ENCODE results near the gene LIX1.

DNA sequence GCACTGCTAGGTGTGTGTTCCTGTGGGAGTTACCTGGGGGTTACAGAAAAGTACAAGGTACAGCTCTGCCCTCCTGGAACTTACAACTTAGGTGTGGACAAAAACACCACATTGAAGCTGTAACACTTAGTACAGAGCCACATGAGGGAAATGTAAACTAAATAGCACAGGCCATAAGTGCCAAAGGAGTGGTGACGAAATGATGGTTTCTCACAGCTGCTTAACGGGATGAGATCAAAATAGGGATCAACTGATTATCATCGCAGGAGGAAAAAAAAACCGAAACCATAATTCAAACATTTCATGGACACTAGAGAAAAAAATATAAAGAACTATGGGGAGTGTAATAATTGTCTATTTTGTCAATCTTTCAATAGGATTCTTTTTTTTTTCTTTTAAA lies 5.9 kb downstream of the LIX1 start:
- TF ChIP-seq POLR2A (IDR thresholded peaks at IDR 0.05; ENCODE audit: control extremely low read depth in 1 of 2, low read depth in 2 of 2, low read length in 2 of 2) (no peak), MAFK (IDR thresholded peaks at IDR 0.05; ENCODE audit: low read depth, low read length) (no peak)
